Measurements from ENCODE around the gene CDC123. TPM values are rescaled to one million over a fixed set of nuclear protein-coding genes. Genes with fewer than 3 reads are reported as not detected.

The CDC123 gene
- total and polyA plus RNA-seq, 2 donors (not counting 1 experiment from before 2014, with no cell fraction given): 48.9 to 56.0 TPM

GRCh38 chr10:12164085-12164484 is 31.9 kb upstream of the CDC123 start:
- no peaks in the 10 kb centered on the region for H3K4me1 Mint-ChIP-seq
- ATAC-seq (ENCODE audit: low read depth) (no peak), DNase-seq (no peak)
- 98% methylated on average over 7 of the region's 12 CpGs for WGBS (ENCODE audit: insufficient coverage)
- no peaks in the 10 kb centered on the region for H3K27me3 Mint-ChIP-seq
- H4K20me1 ChIP-seq (ENCODE audit: control insufficient read depth, insufficient read depth, low read length, poor library complexity, severe bottlenecking): no peaks in the 10 kb centered on the region
- H3K79me2 ChIP-seq (ENCODE audit: control insufficient read depth, insufficient read depth, low read length): no peaks in the 10 kb centered on the region
- peaks cover 14 to 52% of the 10 kb centered on the region in 2 experiments for H3K36me3 ChIP-seq (replicated peaks in 1 of 2; ENCODE audit: control extremely low read depth in 1 of 2, control insufficient read depth in 1 of 2, extremely low read depth in 1 of 2, insufficient read depth in 2 of 2, low read length in 1 of 2)
- no peak overlapping the region for H3K27ac ChIP-seq (ENCODE audit: low read length in 2 of 2)
- intact Hi-C loops (cut with micrococcal nuclease): no loop called here
- CTCF ChIA-PET: no interaction called here
- no peak overlapping the region for H3K4me2 ChIP-seq (replicated peaks; ENCODE audit: low read depth, low read length, poor library complexity, severe bottlenecking)
- no peak overlapping the region for H3K4me3 ChIP-seq (ENCODE audit: control extremely low read depth in 1 of 5, extremely low read depth in 1 of 5, insufficient read depth in 1 of 5, low read depth in 2 of 5, low read length in 4 of 5)
- H3K27ac Mint-ChIP-seq: no peak overlapping the region
- H3K4me1 ChIP-seq (ENCODE audit: control insufficient read depth in 2 of 2, insufficient read depth in 2 of 2, low read length in 2 of 2): no peaks in the 10 kb centered on the region
- H3K4me3 Mint-ChIP-seq: no peak overlapping the region
- no peak for TF ChIP-seq EZH2 (IDR thresholded peaks at IDR 0.05; ENCODE audit: borderline replicate concordance, insufficient read depth, low read depth, low read length, poor library complexity, severe bottlenecking)
- TF ChIP-seq CTCF (IDR thresholded peaks at IDR 0.05): no peak
- no peaks in the 10 kb centered on the region for H3K27me3 ChIP-seq (replicated peaks in 1 of 4; ENCODE audit: control extremely low read depth in 1 of 4, control insufficient read depth in 3 of 4, insufficient read depth in 4 of 4, low read length in 3 of 4)
- POLR2A ChIA-PET: interaction anchor here (0.6 kb wide), 1 partner anchor 134 kb away, joined by 4 read pairs; no protein-coding TSS in a partner anchor
- H3K9ac ChIP-seq (ENCODE audit: low read length): no peak overlapping the region
- H3K9me3 ChIP-seq (ENCODE audit: control extremely low read depth in 1 of 3, control insufficient read depth in 2 of 3, insufficient read depth in 1 of 3, low read length in 2 of 3): no peaks in the 10 kb centered on the region
- H3K9me3 Mint-ChIP-seq (ENCODE audit: insufficient read depth): no peaks in the 10 kb centered on the region
- H2AFZ ChIP-seq (ENCODE audit: insufficient read depth, low read depth, low read length, poor library complexity, severe bottlenecking): no peak overlapping the region

GRCh38 chr10:12165036-12165435 is 31.0 kb upstream of the CDC123 start:
- no peaks in the 10 kb centered on the region for H3K9me3 ChIP-seq (ENCODE audit: control extremely low read depth in 1 of 3, control insufficient read depth in 2 of 3, insufficient read depth in 1 of 3, low read length in 2 of 3)
- H3K27ac Mint-ChIP-seq: no peak overlapping the region
- ChIA-PET CTCF (no interaction called here), POLR2A (no interaction called here)
- H3K27me3 ChIP-seq (replicated peaks in 1 of 4; ENCODE audit: control extremely low read depth in 1 of 4, control insufficient read depth in 3 of 4, insufficient read depth in 4 of 4, low read length in 3 of 4): no peaks in the 10 kb centered on the region
- no peak overlapping the region for H3K4me3 Mint-ChIP-seq
- no peak for ATAC-seq (ENCODE audit: low read depth)
- H3K27ac ChIP-seq (ENCODE audit: low read length in 2 of 2): no peak overlapping the region
- H3K4me1 ChIP-seq (ENCODE audit: control insufficient read depth in 2 of 2, insufficient read depth in 2 of 2, low read length in 2 of 2): no peaks in the 10 kb centered on the region
- WGBS (ENCODE audit: insufficient coverage): 88% methylated on average over 1 of the region's 3 CpGs
- H3K4me2 ChIP-seq (replicated peaks; ENCODE audit: low read depth, low read length, poor library complexity, severe bottlenecking): no peak overlapping the region
- H3K79me2 ChIP-seq (ENCODE audit: control insufficient read depth, insufficient read depth, low read length): no peaks in the 10 kb centered on the region
- no peak for DNase-seq
- no peak overlapping the region for H3K9ac ChIP-seq (ENCODE audit: low read length)
- H3K4me1 Mint-ChIP-seq: no peaks in the 10 kb centered on the region
- no peak overlapping the region for H2AFZ ChIP-seq (ENCODE audit: insufficient read depth, low read depth, low read length, poor library complexity, severe bottlenecking)
- H4K20me1 ChIP-seq (ENCODE audit: control insufficient read depth, insufficient read depth, low read length, poor library complexity, severe bottlenecking): no peaks in the 10 kb centered on the region
- peaks cover 12 to 59% of the 10 kb centered on the region in 2 experiments for H3K36me3 ChIP-seq (replicated peaks in 1 of 2; ENCODE audit: control extremely low read depth in 1 of 2, control insufficient read depth in 1 of 2, extremely low read depth in 1 of 2, insufficient read depth in 2 of 2, low read length in 1 of 2)
- TF ChIP-seq EZH2 (IDR thresholded peaks at IDR 0.05; ENCODE audit: borderline replicate concordance, insufficient read depth, low read depth, low read length, poor library complexity, severe bottlenecking): no peak
- no peaks in the 10 kb centered on the region for H3K27me3 Mint-ChIP-seq
- no peaks in the 10 kb centered on the region for H3K9me3 Mint-ChIP-seq (ENCODE audit: insufficient read depth)
- no peak overlapping the region for H3K4me3 ChIP-seq (ENCODE audit: control extremely low read depth in 1 of 5, extremely low read depth in 1 of 5, insufficient read depth in 1 of 5, low read depth in 2 of 5, low read length in 4 of 5)
- intact Hi-C loops (cut with micrococcal nuclease): no loop called here
